SK-N-SH (cell line): ENCODE measurements around the gene C6orf118.

Experiments used
- CTCF ChIP-seq: fragments of 200-600 bp; sonication (generic); IDR thresholded peaks from 2 replicates; pipeline ENCODE4 v1.6.1; 2017; ENCODE audit warnings: antibody characterized with exemption, mild to moderate bottlenecking, moderate library complexity
- EP300 ChIP-seq, 2 experiments: IDR thresholded peaks; 2 replicates each; pipeline versions ENCODE4 v1.4.0 to v1.6.1; 2012; ENCODE audit warnings: borderline replicate concordance in 1 of 2, low read depth in 1 of 2, low read length in 1 of 2
- FOXM1 ChIP-seq: IDR thresholded peaks from 2 replicates; pipeline ENCODE4 v1.4.0; 2012; ENCODE audit warnings: low read depth, mild to moderate bottlenecking
- YY1 ChIP-seq: IDR thresholded peaks from 2 replicates; pipeline ENCODE4 v1.4.0; 2012; ENCODE audit warnings: low read depth, mild to moderate bottlenecking
- TF ChIP-seq, protein P1 (sequence below): IDR thresholded peaks from 2 replicates; pipeline ENCODE4 v1.4.0; 2012; ENCODE audit warnings: low read depth, borderline replicate concordance

GRCh38 chr6:165266621-165267020, 42.8 kb downstream of the C6orf118 start:
- TF ChIP-seq, protein P1, sequence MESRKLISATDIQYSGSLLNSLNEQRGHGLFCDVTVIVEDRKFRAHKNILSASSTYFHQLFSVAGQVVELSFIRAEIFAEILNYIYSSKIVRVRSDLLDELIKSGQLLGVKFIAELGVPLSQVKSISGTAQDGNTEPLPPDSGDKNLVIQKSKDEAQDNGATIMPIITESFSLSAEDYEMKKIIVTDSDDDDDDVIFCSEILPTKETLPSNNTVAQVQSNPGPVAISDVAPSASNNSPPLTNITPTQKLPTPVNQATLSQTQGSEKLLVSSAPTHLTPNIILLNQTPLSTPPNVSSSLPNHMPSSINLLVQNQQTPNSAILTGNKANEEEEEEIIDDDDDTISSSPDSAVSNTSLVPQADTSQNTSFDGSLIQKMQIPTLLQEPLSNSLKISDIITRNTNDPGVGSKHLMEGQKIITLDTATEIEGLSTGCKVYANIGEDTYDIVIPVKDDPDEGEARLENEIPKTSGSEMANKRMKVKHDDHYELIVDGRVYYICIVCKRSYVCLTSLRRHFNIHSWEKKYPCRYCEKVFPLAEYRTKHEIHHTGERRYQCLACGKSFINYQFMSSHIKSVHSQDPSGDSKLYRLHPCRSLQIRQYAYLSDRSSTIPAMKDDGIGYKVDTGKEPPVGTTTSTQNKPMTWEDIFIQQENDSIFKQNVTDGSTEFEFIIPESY = no peak
- TF ChIP-seq CTCF = no peak
- TF ChIP-seq EP300 (IDR thresholded peaks at IDR 0.05; ENCODE audit: borderline replicate concordance in 1 of 2, low read depth in 1 of 2, low read length in 1 of 2) = no peak
- no peak for TF ChIP-seq YY1
- TF ChIP-seq FOXM1 = no peak
